Stimulated activated CD4-positive, alpha-beta T cell treated with anti-CD3 and anti-CD28 coated beads, Interleukin-1b, Interleukin-23, amount 100 ng/mL, for 48 hours (primary cell): ENCODE data around the gene RNPEPL1.
A peak's percentile ranks its signal among the peaks of the same experiment; 100 is the strongest.

Source experiments
- DNase-seq: peaks from one replicate; pipeline ENCODE4 v3.0.0-alpha.2; 2020

The RNPEPL1 gene

GRCh38 chr2:240593026-240593702 is 24.9 kb downstream of the RNPEPL1 start:
- DNase-seq, result no peak

GRCh38 chr2:240593703-240594451 is 25.6 kb downstream of the RNPEPL1 start:
- no peak for DNase-seq

- no peak for DNase-seq
These were observed 26.5 kb downstream of the RNPEPL1 start for GRCh38 chr2:240594511-240595380.

GRCh38 chr2:240595381-240596079 is 27.2 kb downstream of the RNPEPL1 start:
- peak; percentile 30 for DNase-seq

GRCh38 chr2:240596080-240596460 is 27.8 kb downstream of the RNPEPL1 start:
- DNase-seq, result no peak

GRCh38 chr2:240596491-240596931 is 28.2 kb downstream of the RNPEPL1 start:
- DNase-seq, result no peak

GRCh38 chr2:240597054-240597418 is 28.8 kb downstream of the RNPEPL1 start:
- no peak for DNase-seq

- DNase-seq, result no peak
These were observed 29.3 kb downstream of the RNPEPL1 start for GRCh38 chr2:240597419-240598181.

- no peak for DNase-seq
These were observed 30.1 kb downstream of the RNPEPL1 start for GRCh38 chr2:240598311-240598911.

- no peak for DNase-seq
These were observed 30.9 kb downstream of the RNPEPL1 start for GRCh38 chr2:240599141-240599583.

GRCh38 chr2:240600451-240600961 is 32.2 kb downstream of the RNPEPL1 start:
- DNase-seq, result no peak

- no peak for DNase-seq
These were observed 33.0 kb downstream of the RNPEPL1 start for GRCh38 chr2:240601061-240601830.

GRCh38 chr2:240601831-240602160 is 33.5 kb downstream of the RNPEPL1 start:
- no peak for DNase-seq

- no peak for DNase-seq
These were observed 34.2 kb downstream of the RNPEPL1 start for GRCh38 chr2:240602266-240603050.

- no peak for DNase-seq
These were observed 35.0 kb downstream of the RNPEPL1 start for GRCh38 chr2:240603081-240603835.

GRCh38 chr2:240603846-240604245 is 35.6 kb downstream of the RNPEPL1 start:
- DNase-seq, result no peak

- DNase-seq, result no peak
These were observed 36.1 kb downstream of the RNPEPL1 start for GRCh38 chr2:240604291-240604938.

GRCh38 chr2:240604939-240605716 is 36.8 kb downstream of the RNPEPL1 start:
- DNase-seq, result no peak
